ENCODE data around the gene WNT7A.

Gene WNT7A

GRCh38 chr3:13792512-13793371, 87.1 kb downstream of the WNT7A start:
- DNase-seq (ENCODE audit: low spot score), result peak; percentile 60

- DNase-seq (ENCODE audit: low spot score), result no peak
Measured at GRCh38 chr3:13792051-13792490, 87.8 kb downstream of the WNT7A start.

DNA sequence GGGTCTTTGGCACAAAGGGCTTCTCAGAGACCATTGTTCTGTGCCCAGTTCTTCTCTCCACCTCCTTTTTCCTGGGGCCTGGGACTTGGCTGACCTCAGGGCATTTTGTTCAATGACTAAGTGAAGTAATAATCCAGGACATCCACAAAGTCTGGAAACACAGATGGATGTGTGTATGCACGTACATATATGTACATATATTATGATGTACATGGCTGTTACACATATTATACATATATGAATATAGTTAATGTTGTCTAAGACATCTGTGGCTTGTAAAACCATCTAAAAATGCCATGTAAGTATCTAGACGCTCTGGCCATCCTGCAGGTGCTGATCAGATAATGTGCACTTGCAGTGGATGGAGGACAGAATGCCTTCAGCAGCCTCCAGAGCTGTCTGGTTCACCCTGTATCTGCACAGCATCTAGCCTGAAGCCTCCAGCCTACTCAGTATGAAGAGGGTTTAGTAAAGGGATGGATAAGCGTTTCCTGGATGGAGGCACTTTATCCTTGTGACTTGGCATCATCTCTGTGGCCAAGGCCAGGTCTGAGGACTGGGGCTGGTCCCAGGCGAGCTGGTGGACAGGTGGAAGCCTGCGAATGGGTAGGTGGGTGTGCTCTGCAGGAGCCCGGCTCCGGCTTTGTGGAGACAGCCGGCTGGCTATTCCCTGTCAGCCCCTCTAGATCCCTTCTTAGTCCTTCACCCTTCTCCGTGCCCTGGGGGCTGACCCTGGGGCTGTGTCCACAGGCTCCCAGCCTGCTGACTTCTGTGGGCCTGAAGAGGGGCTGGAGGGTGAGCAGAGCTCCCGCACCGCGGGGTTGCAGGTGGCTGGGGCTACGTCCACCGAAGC, 88.4 kb downstream of the WNT7A start:
- no peak for DNase-seq (ENCODE audit: low spot score)

DNA sequence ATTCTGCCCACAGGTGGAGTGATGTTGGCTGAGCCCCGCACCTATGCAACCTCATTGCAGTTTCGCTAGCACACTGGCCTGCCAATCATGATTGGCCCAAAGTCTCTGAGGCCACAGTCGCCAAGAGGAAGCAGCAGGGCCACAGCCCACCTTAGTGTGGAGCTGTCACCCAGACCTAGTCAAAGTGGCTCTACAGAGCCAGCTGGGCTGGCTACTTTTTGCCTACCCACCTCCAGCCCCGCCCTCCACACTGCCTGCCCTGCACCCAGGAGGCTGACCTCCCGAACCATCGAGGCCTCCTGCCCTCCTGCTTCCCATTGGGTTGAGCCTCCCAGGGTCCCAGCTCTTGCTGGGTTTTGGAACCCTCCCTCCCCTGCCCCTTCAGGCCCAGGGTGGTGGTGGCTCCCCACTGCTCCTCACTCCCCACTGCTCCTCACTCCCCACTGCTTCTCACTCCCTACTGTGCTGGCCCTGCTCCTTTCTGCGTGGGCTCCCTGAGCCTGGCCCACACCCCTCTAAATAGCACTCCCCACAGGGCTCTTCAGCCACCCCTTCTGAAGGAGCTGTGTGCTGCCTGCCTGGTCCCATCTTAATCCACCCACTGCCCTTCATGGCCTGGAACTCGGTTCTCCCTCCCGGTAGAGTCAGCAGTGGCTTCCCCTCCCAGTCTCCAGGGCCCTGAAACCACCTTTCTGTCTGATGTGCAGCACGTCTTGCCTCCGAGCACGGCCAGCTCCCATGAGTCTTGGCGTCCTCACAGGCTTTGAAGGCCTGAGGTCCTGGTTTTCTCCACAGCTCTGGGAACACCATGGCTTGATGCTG, 89.3 kb downstream of the WNT7A start:
- no peak for DNase-seq (ENCODE audit: low spot score)

DNA sequence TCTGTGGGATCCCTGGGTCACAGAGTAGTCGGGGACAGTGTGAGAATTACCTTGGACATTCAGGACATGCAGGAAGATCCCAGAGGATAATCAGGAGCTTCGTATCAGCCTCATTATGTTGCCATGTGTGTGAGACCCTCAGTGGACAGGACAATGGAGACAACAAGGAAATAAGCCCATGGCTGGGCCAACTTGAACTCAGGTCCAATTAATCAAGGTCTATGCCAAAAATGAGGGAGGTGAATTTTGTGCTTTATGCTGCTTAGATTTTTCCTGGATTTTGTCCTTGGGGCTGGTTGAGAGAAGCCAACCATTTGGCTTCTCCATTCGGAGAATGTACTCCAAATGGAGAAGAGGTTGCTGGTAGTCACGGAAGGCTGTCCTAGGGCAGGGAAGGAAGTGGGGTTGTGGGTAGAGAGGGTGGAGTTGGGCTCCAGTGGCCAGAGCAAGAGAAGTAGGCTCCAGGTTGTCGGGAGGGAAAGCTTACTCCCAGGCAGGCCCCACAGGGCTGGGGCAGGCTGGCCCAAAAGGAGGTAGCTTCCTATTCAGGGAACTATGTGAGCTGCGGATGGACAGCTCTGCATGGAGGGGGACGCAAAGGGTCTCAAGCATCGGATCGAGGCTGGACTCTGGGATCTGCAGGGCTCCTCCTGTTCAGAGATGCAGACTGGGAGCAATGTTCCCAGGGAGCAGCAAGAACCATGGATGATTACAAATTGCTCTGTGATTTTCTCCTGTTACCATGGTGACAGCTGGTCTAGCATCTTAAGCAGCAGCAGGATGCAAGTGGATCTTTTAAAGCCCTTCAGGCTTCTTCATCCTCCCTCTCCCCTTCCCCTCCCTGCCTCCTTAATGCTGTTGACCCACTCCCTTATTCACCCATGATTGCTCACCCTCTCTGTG, 91.1 kb downstream of the WNT7A start:
- no peak for DNase-seq (ENCODE audit: low spot score)

DNA sequence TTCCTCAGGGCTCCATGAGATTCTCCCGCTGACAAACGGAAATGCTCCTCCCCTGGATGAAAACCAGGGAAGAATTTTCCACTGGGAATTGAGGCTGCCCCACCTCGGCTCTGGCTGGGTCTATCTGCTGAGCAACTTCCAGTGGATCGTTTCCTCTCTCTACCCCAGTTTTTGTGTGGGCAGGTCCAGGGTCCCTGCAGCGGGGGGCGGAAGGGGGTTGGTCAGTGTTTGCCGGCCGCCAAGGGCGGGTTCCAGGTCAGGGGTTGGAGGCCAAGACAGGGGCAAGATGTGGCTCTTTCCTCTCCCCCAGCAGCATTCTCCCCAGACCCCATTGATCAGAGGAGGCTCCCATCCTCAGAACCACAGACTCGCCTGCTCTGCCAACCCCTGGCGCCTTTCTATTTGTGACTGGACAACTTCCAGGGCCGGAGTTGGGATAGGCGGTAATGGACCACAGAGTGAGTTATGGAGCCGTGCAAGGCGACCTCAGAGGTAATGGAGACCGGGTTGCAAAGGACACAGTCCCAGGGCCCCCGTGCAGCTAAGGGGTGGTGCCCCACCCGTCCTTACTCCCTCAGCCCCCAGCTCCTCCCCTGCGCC, 92.2 kb downstream of the WNT7A start:
- no peak for DNase-seq (ENCODE audit: low spot score)

DNA sequence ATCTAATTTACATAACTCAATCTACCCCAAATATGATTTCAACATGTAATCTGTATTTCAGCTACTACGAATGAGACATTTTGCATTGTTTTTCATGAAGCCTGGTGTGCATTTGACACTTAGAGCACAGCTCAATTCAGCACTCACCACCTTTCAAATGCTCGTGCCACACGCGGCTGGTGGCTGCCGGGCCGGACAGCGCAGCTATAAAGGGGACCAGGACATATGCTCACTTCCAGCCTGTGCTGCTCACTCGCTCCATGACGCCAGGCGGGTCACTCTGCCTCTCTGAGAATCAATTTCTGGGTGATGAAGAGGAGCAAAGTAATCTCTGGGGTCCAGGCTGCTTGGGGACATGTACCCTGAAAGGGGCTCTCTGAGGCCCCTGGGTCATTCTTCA, 93.1 kb downstream of the WNT7A start:
- DNase-seq (ENCODE audit: low spot score), result no peak

- DNase-seq (ENCODE audit: low spot score), result no peak
Measured at GRCh38 chr3:13785853-13786436, 93.9 kb downstream of the WNT7A start.

GRCh38 chr3:13785351-13785750, 94.5 kb downstream of the WNT7A start:
- DNase-seq (ENCODE audit: low spot score), result no peak

- no peak for DNase-seq (ENCODE audit: low spot score)
Measured at GRCh38 chr3:13783476-13783875, 96.4 kb downstream of the WNT7A start.

GRCh38 chr3:13782501-13782900, 97.4 kb downstream of the WNT7A start:
- no peak for DNase-seq (ENCODE audit: low spot score)

- DNase-seq (ENCODE audit: low spot score), result no peak
Measured at GRCh38 chr3:13781417-13781816, 98.5 kb downstream of the WNT7A start.

GRCh38 chr3:13780432-13781176, 99.3 kb downstream of the WNT7A start:
- no peak for DNase-seq (ENCODE audit: low spot score)

DNA sequence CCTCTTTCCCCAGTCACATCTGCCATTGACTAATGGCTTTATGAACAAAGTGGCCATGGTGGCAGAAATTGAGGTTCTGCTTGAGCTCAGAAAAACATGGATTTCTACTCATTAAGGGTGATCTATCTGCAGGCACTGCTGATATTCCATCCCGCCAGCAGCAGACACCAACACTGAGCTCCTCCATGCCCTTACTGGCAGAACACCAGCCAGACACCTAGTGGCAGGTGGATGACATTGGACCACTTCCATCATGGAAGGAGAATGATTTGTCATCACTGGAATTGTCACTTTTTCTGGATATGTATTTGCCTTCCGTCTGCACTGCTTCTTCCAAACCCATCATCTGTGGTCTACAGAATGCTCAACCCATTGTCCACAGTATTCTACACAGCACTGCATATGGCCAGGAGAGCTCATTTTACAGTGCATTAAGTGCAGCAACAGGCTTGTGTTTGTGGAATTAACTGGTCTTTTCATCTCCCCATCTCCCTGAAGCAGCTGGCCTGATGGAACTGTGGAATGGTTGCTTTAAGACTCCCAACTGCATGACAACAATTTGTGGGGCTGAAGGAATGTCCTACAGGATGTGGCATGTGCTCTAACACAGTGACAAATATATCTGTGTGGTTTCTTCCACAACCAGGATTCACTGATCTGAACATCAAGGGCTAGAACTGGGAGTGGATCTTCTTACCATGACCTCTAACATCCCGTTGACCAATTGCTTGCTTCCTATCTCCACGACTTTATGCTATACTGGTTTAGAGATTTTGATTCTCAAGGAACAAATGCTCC, 103.4 kb downstream of the WNT7A start:
- no peak for DNase-seq (ENCODE audit: low spot score)

GRCh38 chr3:13772885-13773745, 106.8 kb downstream of the WNT7A start:
- DNase-seq (ENCODE audit: low spot score), result no peak

GRCh38 chr3:13772321-13772745, 107.5 kb downstream of the WNT7A start:
- no peak for DNase-seq (ENCODE audit: low spot score)

GRCh38 chr3:13771496-13771895, 108.4 kb downstream of the WNT7A start:
- DNase-seq (ENCODE audit: low spot score), result no peak

All from iPS-NIHi11 (cell line).